H9 (cell line): ENCODE measurements around the gene RRAD. TPM values are rescaled to one million over a fixed set of nuclear protein-coding genes. Genes with fewer than 3 reads are reported as not detected.

Experiments used
- DNase-seq: peaks from one replicate; pipeline ENCODE4 v3.0.0-alpha.2; 2017
- H2AFZ ChIP-seq: one replicate; pipeline ENCODE4 v1.6.1; 2013; ENCODE audit warnings: mild to moderate bottlenecking, low read length, control low read depth, moderate library complexity
- H2AK5ac ChIP-seq: 2 replicates; pipeline ENCODE4 v1.6.1; 2013; ENCODE audit warnings: low read length, control low read depth, mixed read lengths; ENCODE audit not compliant: insufficient read length
- H2BK120ac ChIP-seq: one replicate; pipeline ENCODE4 v1.6.1; 2013; ENCODE audit warnings: low read depth, mild to moderate bottlenecking, low read length, control low read depth, inconsistent platforms; ENCODE audit not compliant: poor library complexity, severe bottlenecking
- H2BK12ac ChIP-seq: 2 replicates; pipeline ENCODE4 v1.6.1; 2013; ENCODE audit warnings: low read length, control low read depth, mixed read lengths, low read depth; ENCODE audit not compliant: insufficient read length
- H2BK15ac ChIP-seq: 2 replicates; pipeline ENCODE4 v1.6.1; 2013; ENCODE audit warnings: low read depth, low read length, control low read depth
- H2BK20ac ChIP-seq: one replicate; pipeline ENCODE4 v1.6.1; 2013; ENCODE audit warnings: low read depth, mild to moderate bottlenecking, low read length, control low read depth, inconsistent platforms; ENCODE audit not compliant: poor library complexity, severe bottlenecking
- H2BK5ac ChIP-seq: 2 replicates; pipeline ENCODE4 v1.6.1; 2013; ENCODE audit warnings: low read length, control low read depth, mixed read lengths; ENCODE audit not compliant: insufficient read length
- H3K14ac ChIP-seq: 2 replicates; pipeline ENCODE4 v1.6.1; 2013; ENCODE audit warnings: low read length, control low read depth; ENCODE audit not compliant: insufficient read depth
- H3K18ac ChIP-seq: 2 replicates; pipeline ENCODE4 v1.6.1; 2013; ENCODE audit warnings: low read depth, mild to moderate bottlenecking, mixed read lengths, low read length, control low read depth; ENCODE audit not compliant: insufficient read length
- H3K23ac ChIP-seq: 2 replicates; pipeline ENCODE4 v1.6.1; 2013; ENCODE audit warnings: low read length, control low read depth, mixed read lengths, low read depth; ENCODE audit not compliant: insufficient read length
- H3K23me2 ChIP-seq: 2 replicates; pipeline ENCODE4 v1.6.1; 2013; ENCODE audit warnings: low read depth, mild to moderate bottlenecking, mixed read lengths, low read length, control low read depth; ENCODE audit not compliant: insufficient read length, poor library complexity, severe bottlenecking
- H3K27ac ChIP-seq: 2 replicates; pipeline ENCODE4 v1.5.1; 2013; ENCODE audit warnings: low read length, control low read depth, mixed read lengths, low read depth; ENCODE audit not compliant: insufficient read length
- H3K27me3 ChIP-seq: 2 replicates; pipeline ENCODE4 v1.6.1; 2013; ENCODE audit warnings: low read length, control low read depth, inconsistent platforms; ENCODE audit not compliant: insufficient read depth
- H3K4ac ChIP-seq: 2 replicates; pipeline ENCODE4 v1.6.1; 2013; ENCODE audit warnings: low read depth, mild to moderate bottlenecking, control low read depth, inconsistent platforms, low read length, moderate library complexity
- H3K4me1 ChIP-seq: 2 replicates; pipeline ENCODE4 v1.6.1; 2013; ENCODE audit warnings: low read length, control low read depth, inconsistent platforms; ENCODE audit not compliant: insufficient read depth
- H3K4me2 ChIP-seq: 2 replicates; pipeline ENCODE4 v1.6.1; 2013; ENCODE audit warnings: low read length, control low read depth, mixed read lengths; ENCODE audit not compliant: insufficient read length, insufficient read depth
- H3K56ac ChIP-seq: 2 replicates; pipeline ENCODE4 v1.6.1; 2013; ENCODE audit warnings: low read depth, mild to moderate bottlenecking, mixed read lengths, low read length, control low read depth; ENCODE audit not compliant: insufficient read length
- H3K79me1 ChIP-seq: 2 replicates; pipeline ENCODE4 v1.6.1; 2013; ENCODE audit warnings: low read depth, mild to moderate bottlenecking, moderate library complexity, low read length, control low read depth, inconsistent platforms; ENCODE audit not compliant: insufficient read depth, poor library complexity, severe bottlenecking
- H3K79me2 ChIP-seq: 2 replicates; pipeline ENCODE4 v1.6.1; 2013; ENCODE audit warnings: low read length, control low read depth, inconsistent platforms; ENCODE audit not compliant: insufficient read depth
- H3K9ac ChIP-seq: 2 replicates; pipeline ENCODE4 v1.6.1; 2013; ENCODE audit warnings: low read length, control low read depth, mixed read lengths; ENCODE audit not compliant: insufficient read length; ENCODE audit errors: extremely low read depth
- H3K9me3 ChIP-seq: one replicate; pipeline ENCODE4 v1.6.1; 2013; ENCODE audit warnings: low read depth, low read length, inconsistent platforms; ENCODE audit not compliant: control insufficient read depth
- H3T11ph ChIP-seq: one replicate; pipeline ENCODE4 v1.6.1; 2013; ENCODE audit warnings: mild to moderate bottlenecking, low read length, control low read depth, inconsistent platforms
- H4K20me1 ChIP-seq: one replicate; pipeline ENCODE4 v1.6.1; 2013; ENCODE audit not compliant: control insufficient read depth, insufficient read length, insufficient read depth
- H4K5ac ChIP-seq: 2 replicates; pipeline ENCODE4 v1.6.1; 2013; ENCODE audit warnings: low read depth, mild to moderate bottlenecking, mixed read lengths, low read length, control low read depth; ENCODE audit not compliant: insufficient read length
- H4K8ac ChIP-seq: replicated peaks from 2 replicates; pipeline ENCODE4 v1.6.1; 2013; ENCODE audit warnings: low read length, control low read depth, mixed read lengths, low read depth; ENCODE audit not compliant: insufficient read length
- H4K91ac ChIP-seq: 2 replicates; pipeline ENCODE4 v1.6.1; 2013; ENCODE audit warnings: low read depth, mild to moderate bottlenecking, moderate library complexity, mixed read lengths, low read length, control low read depth; ENCODE audit not compliant: insufficient read length
- H3K27ac Mint-ChIP-seq, 3 experiments: 2 replicates in 2 of 3; 3 replicates in 1 of 3; pipeline ENCODE4 v1.8.0; 2020 to 2021; ENCODE audit warnings: mixed read lengths in 3 of 3, mild to moderate bottlenecking in 1 of 3, moderate library complexity in 1 of 3
- H3K27me3 Mint-ChIP-seq: 2 replicates; pipeline ENCODE4 v1.8.0; 2021; ENCODE audit warnings: low read depth, mild to moderate bottlenecking, moderate library complexity, mixed read lengths
- H3K36me3 Mint-ChIP-seq, 3 experiments: 2 replicates in 2 of 3; 3 replicates in 1 of 3; pipeline ENCODE4 v1.8.0; 2020 to 2021; ENCODE audit warnings: low read depth in 3 of 3, mixed read lengths in 3 of 3; ENCODE audit not compliant: insufficient read depth in 1 of 3
- H3K4me1 Mint-ChIP-seq, 2 experiments: 2 replicates each; pipeline ENCODE4 v1.8.0; 2020; ENCODE audit warnings: mixed read lengths in 2 of 2
- H3K4me3 Mint-ChIP-seq, 2 experiments: 2 replicates in 1 of 2; 3 replicates in 1 of 2; pipeline ENCODE4 v1.8.0; 2020 to 2021; ENCODE audit warnings: mild to moderate bottlenecking in 2 of 2, mixed read lengths in 2 of 2, moderate library complexity in 1 of 2
- H3K9me3 Mint-ChIP-seq, 2 experiments: 2 replicates in 1 of 2; 3 replicates in 1 of 2; pipeline ENCODE4 v1.8.0; 2020; ENCODE audit warnings: mild to moderate bottlenecking in 2 of 2, mixed read lengths in 2 of 2, moderate library complexity in 1 of 2
- CTCF ChIP-seq: fragments of 200-600 bp; sonication (generic); conservative IDR thresholded peaks from 3 replicates; pipeline ENCODE4 v1.8.0; 2021; ENCODE audit warnings: antibody characterized with exemption, mild to moderate bottlenecking
- WGBS: extraction: QIAGEN DNeasy Blood & Tissue Kit; methylation state at CpG from one replicate; pipeline ENCODE4 v1.1.7; 2013; ENCODE audit warnings: missing lambda C conversion rate, low lambda C conversion rate, mixed read lengths; ENCODE audit not compliant: insufficient read length; ENCODE audit errors: extremely low coverage; 5-methylcytosine and 5-hydroxymethylcytosine counted together
- total RNA-seq: library from RNA; stranded (reverse); gene quantifications from 2 replicates; pipeline ENCODE4 v1.2.1, GENCODE V29; 2021

RRAD gene
- total RNA-seq, 1 experiment from 2014 or later, result 0.72 TPM

- no peak for TF ChIP-seq CTCF
- H3K27ac ChIP-seq, result no peak overlapping the region
- H3K79me2 ChIP-seq, result no peaks in the 10 kb centered on the region
- H3K4me1 ChIP-seq, result no peaks in the 10 kb centered on the region
- no peak overlapping the region for H3K4me3 Mint-ChIP-seq
- no peaks in the 10 kb centered on the region for H3K27me3 ChIP-seq
- H2AK5ac ChIP-seq, result no peak overlapping the region
- H2AFZ ChIP-seq, result no peak overlapping the region
- H3K23me2 ChIP-seq, result no peaks in the 10 kb centered on the region
- no peak overlapping the region for H4K5ac ChIP-seq
- H2BK5ac ChIP-seq, result no peak overlapping the region
- no peaks in the 10 kb centered on the region for H3K79me1 ChIP-seq
- H3K36me3 Mint-ChIP-seq, result no peaks in the 10 kb centered on the region
- no peak overlapping the region for H3K56ac ChIP-seq
- no peak overlapping the region for H3T11ph ChIP-seq
- no peak overlapping the region for H3K9ac ChIP-seq
- no peaks in the 10 kb centered on the region for H4K20me1 ChIP-seq
- no peaks in the 10 kb centered on the region for H3K9me3 Mint-ChIP-seq
- no peak overlapping the region for H3K4me2 ChIP-seq
- H3K23ac ChIP-seq, result no peak overlapping the region
- H3K9me3 ChIP-seq, result no peaks in the 10 kb centered on the region
- H2BK120ac ChIP-seq, result no peak overlapping the region
- no peak overlapping the region for H3K14ac ChIP-seq
- no peak overlapping the region for H3K18ac ChIP-seq
- H3K4ac ChIP-seq, result no peak overlapping the region
- no peak overlapping the region for H4K91ac ChIP-seq
- no peak for DNase-seq
- no CpG with 5 or more reads among the region's 5 CpGs for WGBS
- H2BK12ac ChIP-seq, result no peak overlapping the region
- H3K4me1 Mint-ChIP-seq, result peaks cover 0 to 6% of the 10 kb centered on the region in 2 experiments; a peak in 2 of 4 replicates
- no peak overlapping the region for H2BK20ac ChIP-seq
- H4K8ac ChIP-seq, result no peak overlapping the region
- H3K27ac Mint-ChIP-seq, result no peak overlapping the region
- no peak overlapping the region for H2BK15ac ChIP-seq
- peaks cover 7% of the 10 kb centered on the region; the same call in 1 of the 2 replicates for H3K27me3 Mint-ChIP-seq
Measured at GRCh38 chr16:66968847-66969246, 43.5 kb upstream of the RRAD start.
